ENCODE data around the gene ISLR2.

Gene ISLR2

DNA sequence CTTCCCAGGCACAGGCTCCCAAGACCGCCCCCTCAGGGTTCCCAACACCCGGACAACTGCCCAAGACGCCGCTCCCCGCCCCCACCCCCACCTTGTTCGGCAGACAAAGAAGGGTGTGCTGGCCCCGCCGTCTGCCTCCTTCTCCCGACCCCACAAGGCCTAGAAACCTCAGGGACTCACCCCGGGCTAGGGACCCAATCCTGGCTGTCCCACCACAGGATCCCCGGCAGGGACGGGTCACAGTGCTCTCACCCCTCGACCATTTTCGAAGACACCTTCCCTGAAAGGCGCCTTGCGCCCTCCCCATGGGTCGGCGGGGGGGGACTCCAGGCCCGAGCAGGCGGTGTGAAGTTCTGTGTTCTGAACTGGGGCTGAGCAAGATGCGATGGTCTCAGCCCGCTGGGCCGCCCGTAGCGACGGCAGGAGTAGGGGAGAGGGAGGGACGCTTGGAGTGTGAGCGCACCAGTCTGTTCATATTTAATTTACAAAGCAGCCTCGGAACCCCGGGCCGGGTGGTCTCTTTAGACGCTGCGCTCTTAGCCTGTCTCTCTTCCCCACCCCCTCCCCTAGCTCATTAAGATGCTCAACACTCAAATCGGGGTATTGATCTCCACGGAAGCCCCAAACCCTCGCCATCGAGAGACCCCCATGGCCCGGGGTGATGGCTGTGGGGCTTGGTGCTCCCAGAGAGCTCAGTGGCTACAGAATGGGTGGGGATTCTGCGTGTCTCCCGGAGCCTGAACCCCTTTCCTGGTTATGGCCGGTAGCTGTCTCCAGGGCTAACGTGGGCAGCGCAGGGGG, 1.4 kb upstream of the ISLR2 start:
- DNase-seq (ENCODE audit: low read depth): no peak

GRCh38 chr15:74129586-74130154, 716 bp upstream of the ISLR2 start:
- no peak for DNase-seq (ENCODE audit: low read depth)

GRCh38 chr15:74130849-74131627, 652 bp downstream of the ISLR2 start:
- DNase-seq (ENCODE audit: low read depth): no peak

- no peak for DNase-seq (ENCODE audit: low read depth)
Measured at GRCh38 chr15:74131628-74132413, 1.4 kb downstream of the ISLR2 start.

DNA sequence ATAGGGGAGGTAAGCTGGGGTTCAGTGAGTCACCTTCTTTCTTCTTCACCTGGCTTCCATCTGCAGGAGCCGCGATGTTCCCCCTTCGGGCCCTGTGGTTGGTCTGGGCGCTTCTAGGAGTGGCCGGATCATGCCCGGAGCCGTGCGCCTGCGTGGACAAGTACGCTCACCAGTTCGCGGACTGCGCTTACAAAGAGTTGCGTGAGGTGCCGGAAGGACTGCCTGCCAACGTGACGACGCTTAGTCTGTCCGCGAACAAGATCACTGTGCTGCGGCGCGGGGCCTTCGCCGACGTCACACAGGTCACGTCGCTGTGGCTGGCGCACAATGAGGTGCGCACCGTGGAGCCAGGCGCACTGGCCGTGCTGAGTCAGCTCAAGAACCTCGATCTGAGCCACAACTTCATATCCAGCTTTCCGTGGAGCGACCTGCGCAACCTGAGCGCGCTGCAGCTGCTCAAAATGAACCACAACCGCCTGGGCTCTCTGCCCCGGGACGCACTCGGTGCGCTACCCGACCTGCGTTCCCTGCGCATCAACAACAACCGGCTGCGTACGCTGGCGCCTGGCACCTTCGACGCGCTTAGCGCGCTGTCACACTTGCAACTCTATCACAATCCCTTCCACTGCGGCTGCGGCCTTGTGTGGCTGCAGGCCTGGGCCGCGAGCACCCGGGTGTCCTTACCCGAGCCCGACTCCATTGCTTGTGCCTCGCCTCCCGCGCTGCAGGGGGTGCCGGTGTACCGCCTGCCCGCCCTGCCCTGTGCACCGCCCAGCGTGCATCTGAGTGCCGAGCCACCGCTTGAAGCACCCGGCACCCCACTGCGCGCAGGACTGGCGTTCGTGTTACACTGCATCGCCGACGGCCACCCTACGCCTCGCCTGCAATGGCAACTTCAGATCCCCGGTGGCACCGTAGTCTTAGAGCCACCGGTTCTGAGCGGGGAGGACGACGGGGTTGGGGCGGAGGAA, 2.6 kb downstream of the ISLR2 start:
- DNase-seq (ENCODE audit: low read depth): no peak

GRCh38 chr15:74133694-74134386, 3.5 kb downstream of the ISLR2 start:
- DNase-seq (ENCODE audit: low read depth): no peak

- DNase-seq (ENCODE audit: low read depth): peak; percentile 47
Measured at GRCh38 chr15:74134387-74135027, 4.1 kb downstream of the ISLR2 start.

DNA sequence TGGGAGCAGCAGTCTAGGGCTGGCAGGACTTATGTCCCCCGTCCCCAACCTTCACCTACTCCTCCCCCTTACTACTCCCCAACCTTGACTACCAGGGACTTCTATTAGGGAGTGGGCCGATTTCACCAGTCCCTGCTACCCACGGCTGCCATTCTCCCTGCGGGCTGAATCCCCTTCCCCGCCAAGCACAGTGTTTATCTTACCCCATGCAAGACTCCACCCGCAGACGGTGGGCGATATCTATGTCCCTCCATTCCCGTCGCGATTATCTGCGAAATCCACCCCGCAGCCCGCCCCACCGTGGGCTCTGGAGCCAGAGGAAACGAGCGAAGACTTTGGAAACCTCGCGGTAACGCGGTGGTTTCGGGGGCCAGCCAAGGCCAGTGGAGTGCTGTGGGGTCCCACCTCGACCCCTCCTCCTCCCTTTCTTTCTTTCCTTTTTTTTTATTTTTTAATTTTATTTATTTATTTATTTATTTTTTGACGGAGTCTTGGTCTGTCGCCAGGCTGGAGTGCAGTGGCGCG, 4.7 kb downstream of the ISLR2 start:
- no peak for DNase-seq (ENCODE audit: low read depth)

- no peak for DNase-seq (ENCODE audit: low read depth)
Measured at GRCh38 chr15:74136540-74136813, 6.1 kb downstream of the ISLR2 start.

- no peak for DNase-seq (ENCODE audit: low read depth)
Measured at GRCh38 chr15:74136814-74137536, 6.6 kb downstream of the ISLR2 start.

DNA sequence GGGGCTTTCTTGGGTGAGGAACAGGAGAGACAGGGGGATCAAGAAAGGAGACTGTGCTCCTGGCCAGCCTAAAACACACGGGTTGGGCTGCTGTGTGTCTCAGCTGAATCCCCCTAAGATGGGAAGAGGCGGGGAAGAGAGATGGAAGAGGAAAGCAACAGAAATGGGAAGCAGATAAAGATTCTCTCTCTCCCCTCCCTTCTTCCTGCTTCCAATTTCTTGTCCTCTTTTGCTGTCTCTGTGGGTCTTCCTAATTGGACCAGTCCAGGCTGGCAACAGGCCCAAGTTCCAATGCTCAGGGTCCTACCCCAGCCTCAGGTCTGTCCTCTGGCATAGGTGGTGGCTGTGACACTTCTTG, 7.1 kb downstream of the ISLR2 start:
- DNase-seq (ENCODE audit: low read depth): no peak

GRCh38 chr15:74138642-74139041, 8.3 kb downstream of the ISLR2 start:
- no peak for DNase-seq (ENCODE audit: low read depth)

GRCh38 chr15:74141591-74141990, 11.2 kb downstream of the ISLR2 start:
- DNase-seq (ENCODE audit: low read depth): no peak

DNA sequence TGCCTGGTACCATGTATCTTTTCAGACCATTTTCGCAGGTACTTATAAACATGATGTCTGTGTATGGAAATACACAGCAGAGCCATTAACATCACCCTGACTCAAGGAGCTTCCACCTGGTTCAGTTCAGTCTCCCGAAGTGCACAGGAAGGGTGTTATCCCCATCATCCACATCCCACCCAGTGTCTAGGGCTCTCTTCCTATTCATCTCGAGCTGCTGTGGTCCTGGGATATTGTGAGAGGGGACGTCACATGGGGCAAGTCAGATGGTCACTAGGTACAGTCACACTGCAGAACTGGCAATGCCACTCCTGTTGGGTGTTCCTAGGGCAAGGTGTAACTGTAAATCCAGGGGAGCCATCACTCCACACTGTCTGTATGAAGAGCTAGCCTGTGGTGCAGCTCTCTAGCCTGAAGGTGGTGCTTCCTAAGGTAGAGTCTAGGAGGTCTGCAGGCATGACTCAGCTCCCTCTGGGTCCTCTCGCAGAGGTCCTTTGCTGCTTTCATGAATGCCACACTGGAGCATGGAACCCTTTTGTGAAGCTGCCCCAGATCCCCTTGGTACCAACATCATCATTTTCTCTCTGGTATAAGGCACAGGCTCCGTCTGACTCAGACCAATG, 13.9 kb downstream of the ISLR2 start:
- no peak for DNase-seq (ENCODE audit: low read depth)

DNA sequence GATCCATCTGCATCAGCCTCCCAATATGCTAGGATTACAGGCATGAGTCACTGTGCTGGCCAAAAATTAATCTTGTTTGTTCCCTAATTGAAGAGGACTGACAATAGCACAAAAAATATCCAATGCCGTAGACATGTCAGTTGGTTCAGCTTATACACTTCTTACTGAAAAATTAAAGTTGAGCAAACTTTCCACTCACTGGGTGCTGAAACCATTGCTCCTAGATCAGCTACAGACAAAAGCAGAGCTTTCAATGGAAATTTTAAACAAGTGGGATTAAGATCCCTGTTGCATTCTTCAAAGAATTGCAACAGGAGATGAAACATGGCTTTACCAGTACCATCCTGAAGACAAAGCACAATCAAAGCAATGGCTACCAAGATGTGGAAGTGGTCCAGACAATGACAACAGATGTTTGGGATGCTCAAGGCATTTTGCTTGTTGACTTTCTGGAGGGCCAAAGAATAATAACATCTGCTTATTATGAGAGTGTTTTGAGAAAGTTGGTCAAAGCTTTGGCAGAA, 16.0 kb downstream of the ISLR2 start:
- DNase-seq (ENCODE audit: low read depth): no peak

DNA sequence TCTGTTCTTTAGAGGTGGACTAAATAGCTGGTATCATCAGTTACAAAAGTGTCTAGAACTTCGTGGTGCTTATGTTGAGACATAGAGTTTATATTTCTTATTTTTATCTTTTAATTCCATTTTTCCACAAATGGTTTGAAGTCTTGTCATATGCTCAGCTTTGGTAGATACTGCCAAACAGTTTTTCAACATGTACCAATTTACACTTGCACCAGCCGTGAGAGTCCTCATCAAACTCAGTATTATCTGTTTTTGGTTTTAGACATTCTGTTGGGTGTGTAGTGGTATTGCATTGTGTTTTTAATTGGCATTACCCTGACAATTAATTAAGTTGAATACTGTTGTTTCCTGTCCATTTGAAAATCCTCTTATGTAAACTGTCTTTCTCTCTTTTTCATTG, 16.7 kb downstream of the ISLR2 start:
- no peak for DNase-seq (ENCODE audit: low read depth)

DNA sequence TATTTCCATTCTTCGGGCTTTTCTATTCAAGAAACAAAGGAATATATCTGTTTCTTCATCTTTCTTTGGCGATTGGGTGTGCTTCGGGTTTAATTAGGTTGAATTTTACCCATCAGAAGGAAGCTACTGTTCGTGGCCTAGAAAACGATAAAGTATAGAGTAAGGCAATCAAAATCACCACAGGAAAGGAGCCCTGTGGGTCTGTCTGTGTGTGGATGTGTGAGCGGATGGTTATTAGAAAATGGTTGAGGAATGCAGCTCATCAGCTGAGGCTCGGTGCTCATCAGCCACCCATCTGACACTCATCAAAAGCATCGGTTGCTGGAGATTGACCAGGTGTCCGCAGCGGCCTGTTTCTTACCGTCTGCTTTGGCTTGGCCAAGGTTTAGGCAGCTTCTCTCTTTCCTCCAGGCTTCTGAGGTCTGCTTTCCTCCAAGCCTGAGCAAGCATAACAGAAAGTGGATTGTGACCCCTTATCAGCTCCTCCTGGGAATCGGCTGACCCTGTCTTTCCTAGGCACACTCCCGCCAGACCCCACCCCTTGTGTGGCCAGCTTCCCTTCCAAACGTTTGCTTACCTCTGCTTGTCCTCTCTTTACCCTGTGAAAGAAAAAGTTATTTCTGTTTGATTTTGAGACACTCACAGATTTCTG, 25.5 kb downstream of the ISLR2 start:
- DNase-seq (ENCODE audit: low read depth): no peak
